Measurements from ENCODE around the gene KRT14.

Gene KRT14

DNA sequence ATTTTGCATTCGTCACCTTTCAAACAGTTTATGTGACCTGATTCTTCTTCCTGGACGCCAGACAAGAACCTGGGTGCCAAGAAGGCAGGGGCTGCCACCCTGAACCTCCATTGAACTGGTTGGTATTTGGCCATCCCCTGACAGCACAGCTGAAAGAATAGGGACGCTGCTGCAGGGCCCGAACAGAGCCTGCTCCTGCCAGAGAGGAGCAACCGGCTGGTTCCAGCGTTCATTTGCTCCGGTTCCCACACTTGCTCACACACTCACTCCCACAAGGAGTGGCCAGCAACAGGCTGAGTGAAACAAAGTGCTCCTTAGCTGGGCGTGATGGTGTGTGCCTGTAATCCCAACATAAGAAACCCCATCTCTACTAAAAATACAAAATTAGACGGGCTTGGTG is 29.8 kb downstream of the KRT14 start:
- DNase-seq (ENCODE audit: low read depth): no peak
- H3K4me3 ChIP-seq (ENCODE audit: low read depth, low read length): no peak overlapping the region
- no peak for TF ChIP-seq CTCF (conservative IDR thresholded peaks at IDR 0.05; ENCODE audit: low read depth, low read length)

DNA sequence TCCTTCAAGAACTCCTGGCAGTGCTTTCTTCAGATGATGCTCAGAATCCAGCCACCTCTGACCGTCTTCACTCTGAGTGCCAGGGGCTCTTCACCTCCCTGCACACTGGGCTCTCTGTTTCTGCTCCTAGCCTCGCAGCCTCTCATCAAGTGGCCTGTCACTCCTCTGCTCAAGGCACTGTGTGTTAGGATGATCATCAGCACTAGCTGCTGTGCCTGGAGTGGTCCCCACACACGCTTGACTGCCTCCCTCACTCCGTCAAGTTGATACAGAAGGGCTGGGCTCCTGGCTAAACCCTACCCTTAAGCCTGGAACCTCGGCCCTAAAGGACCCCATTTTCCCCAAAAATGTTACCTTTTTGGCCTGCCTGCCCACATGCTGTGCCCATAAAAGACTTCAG is 30.4 kb downstream of the KRT14 start:
- TF ChIP-seq CTCF (conservative IDR thresholded peaks at IDR 0.05; ENCODE audit: low read depth, low read length): no peak
- DNase-seq (ENCODE audit: low read depth): no peak
- H3K4me3 ChIP-seq (ENCODE audit: low read depth, low read length): no peak overlapping the region

GRCh38 chr17:41555105-41555887 is 31.4 kb downstream of the KRT14 start:
- DNase-seq (ENCODE audit: low read depth): no peak
- no peak for TF ChIP-seq CTCF (conservative IDR thresholded peaks at IDR 0.05; ENCODE audit: low read depth, low read length)
- H3K4me3 ChIP-seq (ENCODE audit: low read depth, low read length): no peak overlapping the region

GRCh38 chr17:41553987-41554680 is 32.6 kb downstream of the KRT14 start:
- no peak for TF ChIP-seq CTCF (conservative IDR thresholded peaks at IDR 0.05; ENCODE audit: low read depth, low read length)
- H3K4me3 ChIP-seq (ENCODE audit: low read depth, low read length): no peak overlapping the region
- no peak for DNase-seq (ENCODE audit: low read depth)

DNA sequence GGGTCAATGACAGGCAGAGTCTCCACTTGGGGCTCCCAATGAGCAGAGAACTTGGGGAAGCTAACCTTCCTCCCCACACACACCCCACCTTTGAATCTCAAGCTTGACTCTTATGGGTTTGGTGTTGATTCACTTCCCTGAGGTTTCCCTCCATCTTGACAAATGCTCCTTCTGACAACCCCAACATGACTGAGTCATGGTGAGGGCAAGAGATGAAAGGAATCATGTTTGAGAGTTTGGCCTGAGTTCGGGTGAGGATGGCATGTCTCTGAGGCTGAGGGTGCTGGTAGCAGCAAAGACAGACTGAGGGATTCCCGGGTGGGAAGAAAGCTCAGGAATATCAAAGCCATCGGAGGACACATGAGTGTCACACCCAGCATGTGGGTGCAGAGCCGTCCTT is 33.5 kb downstream of the KRT14 start:
- no peak overlapping the region for H3K4me3 ChIP-seq (ENCODE audit: low read depth, low read length)
- no peak for DNase-seq (ENCODE audit: low read depth)
- no peak for TF ChIP-seq CTCF (conservative IDR thresholded peaks at IDR 0.05; ENCODE audit: low read depth, low read length)

DNA sequence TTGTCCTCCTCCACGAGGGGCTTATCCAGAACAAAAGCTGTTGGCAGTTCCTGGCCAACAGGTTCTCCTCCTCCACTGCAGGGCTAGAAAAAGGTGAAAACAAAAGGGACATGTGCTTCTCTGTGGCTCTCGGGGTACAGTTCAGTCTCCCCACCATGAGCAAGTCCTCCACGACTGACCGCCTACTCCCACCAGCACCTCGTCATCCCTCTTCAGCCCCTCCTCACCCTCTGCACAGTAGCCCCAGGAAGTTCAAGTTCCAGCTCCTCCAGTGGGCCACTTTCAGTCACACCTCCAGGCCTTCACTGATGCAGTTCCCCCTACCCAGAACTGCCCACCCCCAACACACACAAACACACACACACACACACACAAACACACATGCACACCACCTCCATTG is 34.2 kb downstream of the KRT14 start:
- no peak for DNase-seq (ENCODE audit: low read depth)
- H3K4me3 ChIP-seq (ENCODE audit: low read depth, low read length): no peak overlapping the region
- TF ChIP-seq CTCF (conservative IDR thresholded peaks at IDR 0.05; ENCODE audit: low read depth, low read length): no peak

GRCh38 chr17:41551365-41551764 is 35.3 kb downstream of the KRT14 start:
- no peak overlapping the region for H3K4me3 ChIP-seq (ENCODE audit: low read depth, low read length)
- no peak for DNase-seq (ENCODE audit: low read depth)
- no peak for TF ChIP-seq CTCF (conservative IDR thresholded peaks at IDR 0.05; ENCODE audit: low read depth, low read length)

All from choroid plexus epithelial cell (primary cell).